HG03575 (cell line): Measurements from ENCODE around the gene GOLPH3.
"Not testable (repeated sequence)": the region's sequence is repeated elsewhere in the genome, so short reads cannot be mapped to it uniquely, and the experiment has no call there.

Experiments used
- ATAC-seq: cut with Tn5 transposase; IDR thresholded peaks from one replicate; pipeline ENCODE4 v1.9.1; 2021; ENCODE audit not compliant: unreplicated experiment, insufficient number of reproducible peaks, low FRiP score; ENCODE audit errors: extremely low read depth

GOLPH3 gene

DNA sequence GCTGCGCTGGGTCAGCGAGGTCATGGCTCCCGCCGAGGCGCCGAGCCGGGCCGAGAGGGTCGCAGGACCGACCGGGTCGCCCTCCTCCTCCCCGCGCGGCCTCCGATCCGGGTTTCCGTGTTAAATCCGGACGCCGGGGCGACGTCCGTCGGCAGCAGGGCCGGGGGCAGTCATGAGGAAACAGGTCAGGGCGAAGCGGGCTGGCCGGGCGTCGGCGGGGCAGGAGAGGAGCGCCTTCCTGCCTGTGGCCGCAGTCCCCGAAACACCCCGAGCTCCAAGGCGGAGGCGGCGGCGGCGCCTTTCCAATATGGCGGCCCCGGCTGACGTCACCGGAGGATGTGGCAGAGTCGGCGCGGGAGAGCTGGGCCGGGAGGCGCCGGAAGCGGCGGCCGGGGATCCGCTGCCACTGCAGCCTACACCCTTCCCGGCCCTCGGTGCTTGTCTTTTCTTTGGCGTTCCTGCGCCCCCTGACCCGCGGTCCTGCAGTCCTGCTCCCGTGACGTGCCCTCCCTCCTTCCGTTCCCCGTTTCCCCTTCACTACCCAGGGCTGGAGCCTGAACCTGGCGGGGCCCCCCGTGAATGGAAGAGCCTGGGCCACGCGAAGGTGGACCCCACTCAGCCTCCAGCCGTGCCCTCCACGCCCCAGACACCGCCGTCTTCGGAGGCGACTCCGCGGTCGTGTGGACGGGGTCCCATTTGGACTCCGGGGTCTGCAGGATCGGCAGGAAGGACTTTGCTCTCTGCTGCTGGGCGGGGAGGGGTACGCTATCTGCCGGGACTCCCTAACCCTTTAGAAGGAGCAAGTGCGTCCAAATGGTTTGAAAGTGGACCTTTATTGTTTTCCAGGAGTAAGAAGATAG lies at the start of gene GOLPH3:
Gene GOLPH3 (minus strand): TSS at position 309 of the 860 bp plus-strand sequence. CDS start 285 bp downstream, at position 24.
- ATAC-seq = peak; percentile 49

DNA sequence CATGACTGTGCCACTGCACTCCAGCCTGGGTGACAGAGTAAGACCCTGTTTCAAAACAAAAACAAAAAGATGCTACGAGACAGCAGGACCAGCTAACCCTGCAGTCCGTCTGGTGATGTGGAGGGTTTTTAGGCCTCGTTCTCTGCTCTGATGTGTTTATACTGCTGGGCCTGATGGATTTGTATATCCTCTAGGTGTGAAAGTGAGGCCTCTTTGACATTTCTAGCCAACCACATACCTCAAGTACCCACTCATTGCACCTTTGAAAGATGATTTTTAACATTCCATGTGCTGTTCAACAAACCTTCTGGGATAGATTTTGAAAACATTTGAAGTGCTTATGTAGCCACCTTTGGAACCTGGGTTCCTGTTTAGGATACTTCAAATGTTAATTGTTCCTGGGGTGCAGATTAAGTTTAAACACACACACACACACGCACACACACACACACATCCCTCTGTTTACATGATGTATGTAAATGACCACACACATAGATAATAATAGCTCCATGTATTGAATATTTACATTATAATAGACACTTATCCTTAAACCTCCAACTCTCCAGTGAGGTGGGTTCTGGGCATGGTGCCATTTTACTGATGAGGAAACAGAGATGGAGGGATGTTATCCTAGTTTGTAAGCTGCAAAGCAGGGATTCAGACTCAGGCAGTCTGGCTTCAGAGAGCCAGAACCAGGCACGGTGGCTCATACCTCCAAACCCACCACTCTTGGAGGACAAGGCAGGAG lies 48.8 kb upstream of the GOLPH3 start:
- ATAC-seq = no peak

DNA sequence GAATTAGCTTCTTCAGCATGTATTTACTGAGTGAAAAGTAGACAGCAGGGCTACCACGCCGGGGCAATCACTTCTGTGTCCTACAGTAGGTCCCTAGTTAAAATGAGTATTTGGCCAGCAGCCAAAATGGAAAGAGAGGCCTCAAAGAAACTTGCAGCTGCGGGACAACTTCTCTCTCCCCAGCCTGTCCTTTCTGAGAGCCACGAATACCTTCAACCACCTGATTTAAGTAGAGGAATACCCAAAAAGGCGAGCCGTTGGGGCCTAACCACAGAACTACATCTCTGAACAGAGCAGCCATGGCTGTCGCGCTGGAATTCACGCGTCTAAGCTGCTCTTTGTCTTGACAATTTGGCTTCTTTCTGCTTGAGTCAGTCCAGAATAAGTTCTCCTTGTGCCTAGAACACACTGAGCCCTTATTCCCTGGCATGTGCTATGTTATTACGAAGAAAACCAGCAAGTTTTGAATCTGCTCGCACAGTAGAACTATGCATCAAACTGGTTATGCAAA lies 43.8 kb upstream of the GOLPH3 start:
- ATAC-seq = no peak

DNA sequence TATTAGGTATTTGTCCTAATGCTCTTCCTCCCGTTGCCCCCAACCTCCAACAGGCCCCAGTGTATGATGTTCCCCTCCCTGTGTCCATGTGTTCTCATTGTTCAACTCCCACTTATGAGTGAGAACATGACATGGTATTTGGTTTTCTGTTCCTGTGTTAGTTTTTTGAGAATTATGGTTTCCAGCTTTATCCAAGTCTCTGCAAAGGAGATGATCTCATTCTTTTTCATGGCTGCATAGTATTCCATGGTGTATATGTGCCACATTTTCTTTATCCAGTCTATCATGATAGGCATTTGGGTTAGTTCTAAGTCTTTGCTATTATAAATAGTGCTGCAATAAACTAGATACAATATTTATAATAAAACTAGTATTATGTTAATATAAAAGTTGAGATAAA lies 40.2 kb upstream of the GOLPH3 start:
- ATAC-seq = not testable (repeated sequence)

DNA sequence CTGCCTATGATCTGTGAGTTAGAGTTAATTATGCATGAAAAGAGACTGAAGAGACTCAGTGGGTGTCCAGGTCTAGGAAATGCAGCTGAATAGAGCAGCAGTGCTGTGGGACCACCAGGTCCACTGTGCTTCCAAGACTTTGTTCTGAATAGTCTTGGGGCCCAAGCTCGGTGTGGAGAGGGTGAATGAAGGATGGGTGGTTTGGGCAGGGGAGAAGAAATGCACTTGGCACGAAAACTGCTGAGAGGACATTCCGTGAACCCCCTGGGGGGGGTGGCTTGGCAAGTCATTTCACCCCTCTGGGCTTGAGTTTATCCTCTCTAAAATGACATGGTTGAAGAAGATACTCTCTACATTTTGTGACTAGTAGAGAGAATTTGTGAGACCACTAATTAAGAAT lies 36.0 kb upstream of the GOLPH3 start:
- ATAC-seq = no peak

DNA sequence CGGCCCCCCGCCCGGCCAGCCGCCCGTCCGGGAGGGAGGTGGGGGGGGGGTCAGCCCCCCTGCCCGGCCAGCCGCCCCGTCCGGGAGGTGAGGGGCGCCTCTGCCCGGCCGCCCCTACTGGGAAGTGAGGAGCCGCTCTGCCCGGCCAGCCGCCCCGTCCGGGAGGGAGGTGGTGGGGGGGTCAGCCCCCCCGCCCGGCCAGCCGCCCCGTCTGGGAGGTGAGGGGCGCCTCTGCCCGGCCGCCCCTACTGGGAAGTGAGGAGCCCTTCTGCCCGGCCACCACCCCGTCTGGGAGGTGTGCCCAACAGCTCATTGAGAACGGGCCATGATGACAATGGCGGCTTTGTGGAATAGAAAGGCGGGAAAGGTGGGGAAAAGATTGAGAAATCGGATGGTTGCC lies 34.7 kb upstream of the GOLPH3 start:
- not testable (repeated sequence) for ATAC-seq

DNA sequence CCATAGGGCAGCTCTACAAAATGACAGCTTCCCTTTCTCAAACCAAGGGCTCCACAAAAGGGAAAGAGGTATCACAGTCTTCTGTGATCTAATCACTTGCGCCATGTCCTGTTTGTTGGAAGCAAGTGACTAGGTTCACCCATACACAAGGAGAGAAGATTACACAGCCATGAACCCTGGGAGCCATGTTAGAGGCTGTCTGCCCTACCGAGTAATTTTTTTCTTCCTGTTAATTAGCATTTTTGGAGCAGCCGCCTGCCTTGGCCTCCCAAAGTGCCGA lies 33.2 kb upstream of the GOLPH3 start:
- no peak for ATAC-seq

DNA sequence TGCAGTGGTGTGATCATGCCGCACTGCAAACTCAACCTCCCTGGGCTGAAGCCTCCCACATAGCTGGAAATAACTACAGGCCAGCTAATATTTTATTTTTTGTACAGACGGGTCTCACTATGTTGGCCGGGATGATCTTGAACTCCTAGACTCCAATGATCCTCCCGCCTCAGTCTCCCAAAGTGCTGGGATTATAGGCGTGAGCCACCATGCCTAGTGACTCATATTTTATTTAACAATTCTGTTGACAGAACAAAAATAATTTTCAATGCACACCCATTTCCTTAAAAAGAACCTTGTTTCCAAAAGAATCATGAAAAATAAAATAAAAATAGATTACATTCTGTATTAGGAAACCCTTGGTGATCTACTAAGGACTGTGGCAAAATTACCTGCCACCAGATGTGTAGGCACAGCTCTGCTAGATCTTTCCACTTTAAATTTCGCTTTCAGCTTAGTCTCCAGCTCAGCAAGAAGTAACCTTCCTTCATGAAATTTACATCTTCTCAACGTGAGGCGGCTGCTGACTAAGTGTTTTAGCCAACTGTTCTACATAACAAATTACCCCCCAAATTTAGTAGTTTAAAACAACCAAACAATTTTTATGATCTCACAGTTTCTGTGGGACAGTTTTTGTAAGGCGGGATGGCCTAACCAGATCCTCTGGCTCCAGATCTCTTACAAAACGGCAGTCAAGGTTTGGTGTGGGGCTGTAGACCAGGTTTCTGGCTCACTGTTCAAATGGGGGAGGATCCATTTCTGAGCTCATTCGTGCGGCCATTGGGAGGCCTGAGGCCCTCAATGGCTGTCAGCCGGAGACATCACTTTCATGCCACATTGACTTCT lies 32.6 kb upstream of the GOLPH3 start:
- no peak for ATAC-seq

DNA sequence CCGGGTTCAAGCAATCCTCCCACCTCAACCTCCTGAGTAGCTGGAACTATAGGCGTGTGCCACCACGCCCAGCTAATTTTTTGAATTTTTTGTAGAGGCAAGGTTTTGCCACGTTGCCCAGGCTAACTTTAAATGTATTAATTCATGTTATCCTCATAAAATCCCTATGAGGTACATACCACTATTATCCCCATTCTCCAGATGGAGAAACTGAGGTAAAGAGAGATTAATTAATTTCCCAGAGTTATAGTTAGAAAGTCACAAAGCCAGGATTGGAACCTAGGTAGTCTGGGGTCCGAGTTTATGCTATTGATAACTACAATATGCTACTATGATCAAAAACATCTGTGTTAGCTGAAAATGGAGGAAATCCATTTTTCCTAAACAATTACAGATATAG lies 31.9 kb upstream of the GOLPH3 start:
- no peak for ATAC-seq

DNA sequence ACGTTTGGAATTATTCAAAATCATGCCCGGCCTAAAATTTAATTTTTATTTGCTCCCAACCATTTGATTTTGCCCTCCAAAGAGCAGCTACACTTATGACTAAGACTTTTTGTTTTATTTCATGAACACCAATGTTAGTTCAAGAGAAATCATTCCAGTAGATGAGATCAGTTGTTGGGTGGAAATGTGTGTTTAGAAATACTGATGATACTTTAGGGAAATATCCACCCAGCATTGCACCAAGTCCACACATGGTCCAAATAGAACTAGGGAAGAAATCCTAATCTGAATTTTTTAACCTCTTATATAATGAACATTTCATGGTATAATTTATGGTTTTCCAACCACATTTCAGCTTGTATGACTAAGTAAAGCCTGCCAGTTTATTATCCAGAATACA lies 28.3 kb upstream of the GOLPH3 start:
- ATAC-seq = no peak

DNA sequence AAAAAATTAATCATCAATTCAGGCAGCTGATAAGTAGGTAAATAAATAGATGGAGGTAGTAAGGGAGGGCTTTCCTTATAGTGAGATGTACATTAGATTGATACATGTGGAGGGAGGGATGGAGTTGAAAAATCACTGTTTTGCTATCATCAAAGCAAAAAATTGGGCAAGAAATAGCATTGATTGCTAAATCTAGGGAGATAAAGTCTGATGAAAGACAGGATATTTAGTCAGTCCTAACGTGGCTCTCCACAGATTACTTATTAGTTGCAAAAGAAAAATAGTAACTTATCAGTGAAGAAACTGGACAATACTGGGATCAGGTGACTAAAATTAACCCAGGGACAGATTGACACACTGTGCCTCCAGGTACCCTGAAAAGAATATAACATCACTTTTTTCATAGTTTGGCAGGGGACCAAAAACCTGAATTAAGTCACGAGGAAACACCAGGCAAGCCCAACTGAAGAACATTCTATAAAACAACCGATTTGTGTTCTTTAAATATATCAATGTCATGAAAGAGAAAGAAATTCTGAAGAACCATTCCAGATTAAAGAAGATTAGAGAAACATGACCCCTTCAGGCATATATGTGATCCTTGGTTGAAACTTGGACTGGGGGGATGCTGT lies 27.1 kb upstream of the GOLPH3 start:
- ATAC-seq = no peak

DNA sequence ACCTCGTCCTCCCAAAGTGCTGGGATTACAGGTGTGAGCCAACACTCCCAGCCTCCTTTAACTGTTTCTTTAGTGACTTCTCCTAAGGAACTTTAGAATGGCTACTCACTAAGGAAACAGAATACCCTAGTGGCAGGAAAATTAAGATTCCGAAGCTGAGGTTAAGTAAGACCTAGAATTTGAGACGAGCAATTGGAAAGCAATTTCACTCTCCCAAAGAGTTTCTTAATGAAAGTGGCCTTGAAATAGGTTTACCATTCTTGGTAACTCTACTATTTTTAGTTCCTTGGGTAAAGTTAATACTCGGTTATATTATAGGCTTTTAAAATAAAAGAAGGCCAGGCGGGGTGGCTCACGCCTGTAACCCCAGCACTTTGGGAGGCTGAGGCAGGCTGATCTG lies 22.9 kb upstream of the GOLPH3 start:
- ATAC-seq = no peak

DNA sequence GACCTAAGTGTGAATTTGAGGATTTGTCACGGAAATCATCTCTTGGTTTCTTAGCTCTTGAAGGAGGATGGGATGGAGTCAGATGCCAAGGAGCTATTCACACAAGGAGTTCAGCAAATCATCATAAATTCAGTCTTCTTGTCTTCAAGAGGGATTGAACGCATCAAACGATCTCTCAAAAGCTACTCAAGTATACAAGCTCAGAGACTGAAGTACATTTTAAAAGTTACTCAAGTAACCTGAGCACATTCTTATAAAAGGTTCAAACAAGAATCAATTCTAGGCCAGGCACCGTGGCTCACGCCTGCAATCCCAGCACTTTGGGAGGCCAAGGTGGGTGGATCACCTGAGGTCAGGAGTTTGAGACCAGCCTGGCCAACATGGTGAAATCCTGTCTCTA lies 21.1 kb upstream of the GOLPH3 start:
- no peak for ATAC-seq

DNA sequence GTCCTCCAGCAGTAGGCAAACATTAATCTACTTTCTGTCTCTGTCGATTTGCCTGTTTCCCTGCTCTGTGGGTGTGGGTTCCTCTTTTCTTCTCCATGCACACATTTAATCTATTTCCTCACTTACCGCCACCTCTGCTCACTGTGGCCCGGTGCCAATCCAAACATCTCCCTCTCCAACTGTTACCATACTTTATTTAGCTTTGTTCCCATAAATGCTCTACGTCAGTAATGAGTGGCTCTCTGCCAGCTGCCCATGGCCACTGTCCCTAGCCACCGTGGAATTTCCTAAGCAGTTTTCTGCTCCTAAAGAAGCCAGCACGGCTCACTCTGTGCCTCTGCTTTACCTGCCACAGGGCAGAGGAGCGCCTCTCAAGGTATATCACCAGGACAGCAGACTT lies 19.5 kb upstream of the GOLPH3 start:
- ATAC-seq = no peak

DNA sequence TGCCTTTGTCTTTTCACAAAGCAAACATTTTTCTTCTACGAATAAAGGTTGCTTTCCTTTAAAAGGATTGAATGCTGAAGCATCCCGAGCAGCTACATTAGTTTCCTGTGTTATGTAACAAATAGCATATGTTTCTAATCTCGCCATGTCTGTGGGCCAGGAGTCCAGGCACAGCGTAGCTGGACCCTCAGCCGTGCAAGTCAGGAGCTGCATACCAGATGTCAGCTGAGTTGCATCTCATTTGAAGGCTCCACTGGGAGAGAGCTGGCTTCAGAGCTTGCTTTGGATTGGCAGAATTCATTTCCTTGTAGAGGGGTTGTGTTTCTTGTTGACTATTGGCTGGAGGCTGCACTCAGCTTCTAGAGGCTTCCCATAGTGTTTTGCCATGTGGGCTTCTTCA lies 16.0 kb upstream of the GOLPH3 start:
- ATAC-seq = no peak

DNA sequence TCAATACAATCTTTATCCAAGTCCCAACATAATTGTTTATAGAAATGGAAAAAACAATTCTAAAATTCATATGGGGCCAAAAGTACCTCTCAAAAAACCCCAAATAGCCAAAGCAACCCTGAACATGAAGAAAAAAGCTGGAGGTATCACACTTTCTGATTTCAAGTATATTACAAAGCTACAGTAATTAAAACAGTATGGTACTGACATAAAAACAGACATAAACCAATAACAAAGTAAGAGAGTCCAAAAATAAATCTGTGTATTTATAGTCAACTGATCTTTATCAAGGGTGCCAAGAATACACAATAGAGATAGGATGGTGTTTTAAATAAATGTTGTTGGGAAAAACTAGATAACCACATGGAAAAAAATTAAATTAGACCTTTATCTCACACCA lies 13.6 kb upstream of the GOLPH3 start:
- ATAC-seq = no peak

DNA sequence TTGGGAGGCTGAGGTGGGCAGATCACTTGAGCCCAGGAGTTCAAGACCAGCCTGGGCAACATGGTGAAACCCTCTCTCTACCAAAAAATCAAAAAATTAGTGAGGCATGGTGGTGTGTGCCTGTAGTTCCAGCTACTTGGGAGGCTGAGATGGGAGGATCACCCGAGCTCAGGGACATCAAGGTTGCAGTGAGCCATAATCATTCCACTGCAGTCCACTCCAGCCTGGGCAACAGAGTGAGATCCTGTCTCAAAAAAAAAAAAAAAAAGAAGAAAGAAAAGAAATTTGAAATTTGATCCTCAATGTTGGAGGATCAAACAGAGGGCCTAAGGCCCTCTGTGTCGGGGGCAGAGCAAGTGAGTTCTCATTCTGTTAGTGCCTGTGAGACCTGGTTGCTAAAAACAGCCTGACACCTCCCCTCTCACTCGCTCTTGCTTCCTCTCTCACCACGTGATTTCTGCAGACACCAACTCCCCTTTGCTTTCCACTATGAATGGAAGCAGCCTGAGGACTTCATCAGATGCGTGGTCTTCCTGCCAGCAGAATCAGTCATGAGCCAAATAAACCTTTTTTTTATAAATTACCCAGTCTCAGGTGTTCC lies 8.4 kb upstream of the GOLPH3 start:
- no peak for ATAC-seq

DNA sequence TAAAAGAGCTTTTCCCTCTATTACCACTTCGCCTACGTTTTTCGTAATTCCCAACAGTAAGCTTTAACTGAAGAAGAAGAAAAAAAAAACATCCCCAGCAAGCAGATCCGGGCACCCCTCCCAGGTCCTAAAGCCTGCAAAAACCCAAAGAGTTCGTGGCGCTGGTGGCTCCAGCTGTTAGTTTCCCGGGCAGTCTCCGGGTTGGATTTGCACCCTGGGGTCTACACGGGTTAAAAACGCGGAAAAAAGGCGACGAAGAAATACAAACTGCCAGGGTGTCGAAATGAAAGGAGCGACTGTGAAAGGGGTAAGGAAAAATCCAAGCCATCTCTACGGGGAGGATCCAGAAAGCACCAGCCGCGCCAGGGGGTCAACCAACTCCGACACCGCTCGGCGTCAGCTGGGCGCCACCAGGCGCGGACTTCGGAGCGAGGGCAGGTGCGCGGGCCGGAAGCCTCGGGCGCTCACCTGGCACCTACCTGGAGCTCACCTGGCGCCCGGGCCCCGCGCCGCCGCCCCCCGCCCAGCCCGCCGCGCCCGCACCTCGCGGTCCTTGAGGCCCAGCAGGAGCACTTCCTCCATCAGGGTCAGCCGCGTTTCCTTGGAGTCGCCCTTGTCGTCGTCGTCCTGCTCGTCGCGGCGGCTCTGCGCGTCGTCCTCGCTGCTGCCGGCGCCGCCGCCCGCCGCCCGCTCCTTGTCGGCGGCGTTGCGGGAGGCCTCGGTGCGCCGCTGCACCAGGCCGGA lies 680 bp downstream of the GOLPH3 start:
- no peak for ATAC-seq
